CD1c-positive myeloid dendritic cell (primary cell): ENCODE data around the gene IL3RA.
"Not testable (repeated sequence)": the region's sequence is repeated elsewhere in the genome, so short reads cannot be mapped to it uniquely, and the experiment has no call there.

Experiments
- DNase-seq: peaks from one replicate; pipeline ENCODE4 v3.0.0-alpha.2; 2016; ENCODE audit errors: extremely low spot score

The IL3RA gene

DNA sequence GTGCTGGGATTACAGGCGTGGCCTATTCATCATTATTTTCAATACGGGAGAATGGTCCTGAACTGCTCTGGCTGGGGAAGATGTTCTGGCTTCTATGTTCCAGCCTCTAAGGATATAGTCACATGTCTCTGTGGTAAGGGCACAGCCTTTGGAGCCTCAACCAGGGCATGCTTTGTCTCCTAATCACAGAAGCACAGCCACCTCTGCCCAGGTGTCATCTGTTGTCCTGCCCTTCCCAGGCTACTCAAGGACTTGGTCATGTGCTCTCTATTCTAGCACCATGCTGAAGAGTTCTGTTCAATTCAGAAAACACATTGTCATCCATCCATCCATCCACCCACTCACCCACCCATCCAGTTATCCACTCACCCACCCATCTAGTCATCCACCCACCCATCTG lies 86.6 kb downstream of the IL3RA start:
- no peak for DNase-seq

- no peak for DNase-seq
Measured at GRCh38 chrX:1424147-1424851, 87.7 kb downstream of the IL3RA start.

- DNase-seq, result no peak
Measured at GRCh38 chrX:1425381-1425780, 88.8 kb downstream of the IL3RA start.

DNA sequence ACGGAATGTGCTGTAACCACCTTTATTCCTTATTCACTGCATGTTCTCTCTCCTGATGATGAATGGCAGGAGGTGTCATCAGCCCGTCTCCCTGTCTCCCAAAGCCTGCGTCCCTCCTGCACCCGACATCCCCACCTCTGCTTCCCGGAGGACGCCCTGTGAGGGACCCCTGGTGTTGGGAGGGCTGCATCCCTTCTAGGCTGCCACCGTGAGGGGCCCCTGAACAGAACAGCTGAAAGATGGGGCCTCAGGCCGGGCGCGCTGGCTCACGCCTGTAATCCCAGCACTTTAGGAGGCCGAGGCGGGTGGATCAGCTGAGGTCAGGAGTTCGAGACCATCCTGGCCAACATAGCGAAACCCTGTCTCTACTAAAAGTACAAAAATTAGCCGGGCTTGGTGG lies 89.7 kb downstream of the IL3RA start:
- not testable (repeated sequence) for DNase-seq

GRCh38 chrX:1427756-1428155 lies 91.2 kb downstream of the IL3RA start:
- DNase-seq, result no peak

- no peak for DNase-seq
Measured at GRCh38 chrX:1430451-1430850, 93.9 kb downstream of the IL3RA start.
